Measurements from ENCODE around the gene FRAT1.

- no peak for TF ChIP-seq EZH2phosphoT487 (IDR thresholded peaks at IDR 0.05; ENCODE audit: low read depth)
- TF ChIP-seq CTCF (IDR thresholded peaks at IDR 0.05; ENCODE audit: low read depth, low read length) = no peak
Measured at GRCh38 chr10:97307866-97308780, 10.9 kb upstream of the FRAT1 start.

All from OCI-LY3 (cell line).